Hepatocyte (in vitro differentiated cells): Measurements from ENCODE around the gene GRIK2. TPM values are rescaled to one million over a fixed set of nuclear protein-coding genes. Genes with fewer than 3 reads are reported as not detected.

Experiments
- DNase-seq: peaks from one replicate; pipeline ENCODE4 v3.0.0-alpha.2; 2016; ENCODE audit warnings: low spot score
- H2AFZ ChIP-seq: fragments of 200-600 bp; sonication (generic); 2 replicates; pipeline ENCODE4 v1.6.0; 2016; ENCODE audit warnings: antibody characterized with exemption, mild to moderate bottlenecking
- H3K27ac ChIP-seq: fragments of 200-600 bp; sonication (generic); 2 replicates; pipeline ENCODE4 v1.5.1; 2016; ENCODE audit warnings: mild to moderate bottlenecking
- H3K27me3 ChIP-seq: fragments of 200-600 bp; sonication (generic); 2 replicates; pipeline ENCODE4 v1.6.1; 2016
- H3K36me3 ChIP-seq: fragments of 200-600 bp; sonication (generic); replicated peaks from 2 replicates; pipeline ENCODE4 v1.5.1; 2016; ENCODE audit warnings: low read depth; ENCODE audit not compliant: insufficient read depth
- H3K4me1 ChIP-seq: fragments of 200-600 bp; sonication (generic); 2 replicates; pipeline ENCODE4 v1.5.1; 2016; ENCODE audit warnings: mild to moderate bottlenecking, moderate library complexity; ENCODE audit not compliant: insufficient read depth
- H3K4me2 ChIP-seq: fragments of 200-600 bp; sonication (generic); 2 replicates; pipeline ENCODE4 v1.6.0; 2016
- H3K4me3 ChIP-seq: fragments of 200-600 bp; sonication (generic); 2 replicates; pipeline ENCODE4 v1.5.1; 2016; ENCODE audit warnings: mild to moderate bottlenecking
- H3K79me2 ChIP-seq: fragments of 200-600 bp; sonication (generic); 2 replicates; pipeline ENCODE4 v1.6.0; 2017; ENCODE audit warnings: mild to moderate bottlenecking
- H3K9me2 ChIP-seq: fragments of 200-600 bp; sonication (generic); replicated peaks from 2 replicates; pipeline ENCODE4 v1.6.0; 2017; ENCODE audit warnings: mild to moderate bottlenecking; ENCODE audit not compliant: insufficient read depth
- H3K9me3 ChIP-seq: fragments of 200-600 bp; sonication (generic); 2 replicates; pipeline ENCODE4 v1.5.1; 2016; ENCODE audit warnings: low read depth, mild to moderate bottlenecking
- H4K20me1 ChIP-seq: fragments of 200-600 bp; sonication (generic); 2 replicates; pipeline ENCODE4 v1.6.0; 2016; ENCODE audit warnings: mild to moderate bottlenecking; ENCODE audit not compliant: insufficient read depth, poor library complexity, severe bottlenecking
- CTCF ChIP-seq: fragments of 200-600 bp; sonication (generic); IDR thresholded peaks from 2 replicates; pipeline ENCODE4 v1.5.1; 2016; ENCODE audit warnings: antibody characterized with exemption, mild to moderate bottlenecking; ENCODE audit not compliant: poor library complexity
- EZH2 ChIP-seq: fragments of 200-600 bp; sonication (generic); IDR thresholded peaks from 2 replicates; pipeline ENCODE4 v1.6.1; 2016; ENCODE audit warnings: antibody characterized with exemption, mild to moderate bottlenecking, borderline replicate concordance
- EZH2phosphoT487 ChIP-seq: fragments of 200-600 bp; sonication (generic); IDR thresholded peaks from one replicate; pipeline ENCODE4 v1.6.1; 2018; ENCODE audit warnings: antibody characterized with exemption, mild to moderate bottlenecking, low read depth, moderate library complexity; ENCODE audit not compliant: unreplicated experiment, severe bottlenecking
- WGBS: methylation state at CpG from one replicate; pipeline ENCODE4 v1.1.6; 2016; ENCODE audit warnings: low lambda C conversion rate; ENCODE audit errors: missing lambda C conversion rate; 5-methylcytosine and 5-hydroxymethylcytosine counted together
- polyA plus RNA-seq: library from polyadenylated mRNA; unstranded; fragments of >200 nt; fragmentation: Nextera tagmentation; extraction: Ambion mirVana; gene quantifications from 2 replicates; pipeline ENCODE4 v1.2.1, GENCODE V29; 2016
- total RNA-seq: library from RNA; depleted of rRNA; stranded (reverse); fragments of >200 nt; gene quantifications from 2 replicates; pipeline ENCODE4 v1.2.3, GENCODE V29; 2014

Gene GRIK2
- total and polyA plus RNA-seq, 2 experiments from 2014 or later = 5.8 to 6.2 TPM

DNA sequence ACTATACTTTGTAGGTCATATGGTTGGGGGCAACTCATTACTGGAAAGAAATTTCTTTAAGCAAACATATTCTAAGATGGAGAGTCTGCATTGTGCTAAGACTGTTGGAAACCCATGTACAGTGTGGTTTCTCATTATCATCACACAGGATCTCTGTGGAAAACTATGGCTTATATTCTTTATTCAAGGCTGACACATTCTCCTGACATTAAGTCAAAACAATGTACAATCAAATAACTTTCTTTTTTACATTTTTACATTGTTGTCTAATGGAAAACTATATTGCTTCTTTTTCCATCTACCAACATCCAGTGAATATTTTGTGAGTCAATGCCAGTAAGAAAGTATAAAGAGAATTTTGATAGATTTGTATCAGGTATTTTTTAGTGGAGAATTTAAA lies 417.6 kb downstream of the GRIK2 start:
- Histone ChIP-seq H3K79me2 (no peaks in the 10 kb centered on the region), H3K4me3 (no peak overlapping the region), H3K27ac (no peak overlapping the region), H3K36me3 (no peaks in the 10 kb centered on the region), H2AFZ (no peak overlapping the region), H3K4me1 (no peaks in the 10 kb centered on the region), H3K9me2 (no peaks in the 10 kb centered on the region), H3K27me3 (no peaks in the 10 kb centered on the region), H3K9me3 (no peaks in the 10 kb centered on the region), H4K20me1 (no peaks in the 10 kb centered on the region), H3K4me2 (no peak overlapping the region)
- TF ChIP-seq CTCF = no peak
- TF ChIP-seq EZH2 = no peak
- TF ChIP-seq EZH2phosphoT487 = no peak
- DNase-seq = no peak

- no peak overlapping the region for H3K27ac ChIP-seq
- no peak for DNase-seq
- no peaks in the 10 kb centered on the region for H3K4me1 ChIP-seq
- TF ChIP-seq EZH2phosphoT487 = no peak
- TF ChIP-seq EZH2 = no peak
- no peak for TF ChIP-seq CTCF
- H3K27me3 ChIP-seq = no peaks in the 10 kb centered on the region
- no peaks in the 10 kb centered on the region for H3K36me3 ChIP-seq
- H3K4me3 ChIP-seq = no peak overlapping the region
- 90% methylated on average over 3 of the region's 3 CpGs for WGBS
- no peaks in the 10 kb centered on the region for H3K9me2 ChIP-seq
- H4K20me1 ChIP-seq = no peaks in the 10 kb centered on the region
- no peaks in the 10 kb centered on the region for H3K79me2 ChIP-seq
- no peak overlapping the region for H2AFZ ChIP-seq
- no peak overlapping the region for H3K4me2 ChIP-seq
- no peaks in the 10 kb centered on the region for H3K9me3 ChIP-seq
Measured at GRCh38 chr6:101816716-101817115, 423.2 kb downstream of the GRIK2 start.

DNA sequence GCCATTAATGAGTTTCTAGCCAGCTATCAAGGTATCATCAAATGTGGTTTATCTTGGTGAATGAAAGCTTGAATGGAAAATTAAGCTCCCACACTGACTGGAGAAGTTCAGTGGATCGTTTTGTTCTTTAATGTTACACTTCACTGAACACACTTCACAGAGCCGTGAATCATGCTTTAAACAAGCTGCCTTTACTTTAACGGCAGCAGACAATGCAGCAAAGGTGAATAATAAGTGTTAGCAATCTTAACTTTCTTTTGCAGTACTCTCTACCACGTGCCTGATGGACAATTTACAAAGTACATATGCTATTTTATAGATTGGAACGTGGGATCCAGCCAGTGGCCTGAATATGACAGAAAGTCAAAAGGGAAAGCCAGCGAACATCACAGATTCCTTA lies 424.5 kb downstream of the GRIK2 start:
- Histone ChIP-seq H3K79me2 (no peaks in the 10 kb centered on the region), H2AFZ (no peak overlapping the region), H3K27me3 (no peaks in the 10 kb centered on the region), H3K36me3 (no peaks in the 10 kb centered on the region), H3K27ac (no peak overlapping the region), H3K9me2 (no peaks in the 10 kb centered on the region), H3K9me3 (no peaks in the 10 kb centered on the region), H3K4me3 (no peak overlapping the region), H4K20me1 (no peaks in the 10 kb centered on the region), H3K4me1 (no peaks in the 10 kb centered on the region), H3K4me2 (no peak overlapping the region)
- TF ChIP-seq EZH2phosphoT487 = no peak
- no peak for TF ChIP-seq CTCF
- no peak for TF ChIP-seq EZH2
- WGBS = 68% methylated on average over 6 of the region's 6 CpGs
- DNase-seq = no peak
